HEK293T (cell line): ENCODE data around the gene MAGI2.

ENCODE experiments used
- ELF4 ChIP-seq: fragments of 450-650 bp; IDR thresholded peaks from 2 replicates; pipeline ENCODE4 v1.6.1; 2017; ENCODE audit warnings: antibody characterized with exemption
- L3MBTL2 ChIP-seq: fragments of 450-650 bp; conservative IDR thresholded peaks from 2 replicates; pipeline ENCODE4 v1.6.1; 2016; ENCODE audit warnings: mild to moderate bottlenecking
- NFRKB ChIP-seq: fragments of 450-650 bp; IDR thresholded peaks from 2 replicates; pipeline ENCODE4 v1.6.1; 2016; ENCODE audit warnings: mild to moderate bottlenecking, moderate library complexity

DNA sequence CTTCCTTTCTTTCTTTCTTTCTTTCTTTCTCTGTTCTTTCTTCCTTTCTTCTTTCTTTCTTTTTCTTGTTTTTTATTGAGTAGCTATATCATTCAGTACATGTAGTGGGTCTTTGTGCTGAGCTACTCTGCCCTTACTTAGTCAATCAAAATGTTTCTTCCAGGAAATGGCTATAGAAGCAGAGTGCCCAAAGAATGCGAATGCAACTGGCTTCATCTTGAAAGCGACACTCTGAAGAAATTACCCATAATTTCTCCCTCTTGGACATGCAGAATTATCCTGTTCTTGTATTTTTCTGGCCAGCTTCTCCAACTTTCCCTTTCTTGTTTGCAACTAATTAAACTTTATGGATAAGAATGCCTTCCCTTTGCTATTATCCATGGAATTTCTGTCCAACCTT lies 441.5 kb downstream of the MAGI2 start:
- TF ChIP-seq NFRKB, result no peak
- TF ChIP-seq L3MBTL2, result no peak
- no peak for TF ChIP-seq ELF4
